Gastrocnemius medialis (tissue), 4 donors: ENCODE data around the gene ESF1. TPM values are rescaled to one million over a fixed set of nuclear protein-coding genes. Genes with fewer than 3 reads are reported as not detected.

Source experiments
- ATAC-seq, 2 donors: fragments of 150-250 bp; one replicate each; pipeline ENCODE4 v1.9.1; 2016
- DNase-seq, 2 donors: peaks; one replicate each; pipeline ENCODE4 v3.0.0-alpha.2; 2019
- H3K27ac ChIP-seq, 4 donors: fragments of 200-600 bp; sonication (generic); 1 replicate in 1 of 4; 2 replicates in 3 of 4; pipeline ENCODE4 v1.5.1; 2016 to 2018; ENCODE audit warnings: mild to moderate bottlenecking in 2 of 4, moderate library complexity in 1 of 4
- H3K27me3 ChIP-seq, 3 donors: fragments of 200-600 bp; sonication (generic) in 2 of 3; 1 replicate in 1 of 3; 2 replicates in 2 of 3; pipeline versions ENCODE4 v1.5.1 to v1.6.0; 2016 to 2019; ENCODE audit warnings: mild to moderate bottlenecking in 1 of 3, moderate library complexity in 1 of 3
- H3K36me3 ChIP-seq, 2 donors: fragments of 200-600 bp; sonication (generic) in 1 of 2; one replicate each; pipeline ENCODE4 v1.5.1; 2017 to 2018
- H3K4me1 ChIP-seq, 2 donors: fragments of 200-600 bp; sonication (generic) in 1 of 2; one replicate each; pipeline ENCODE4 v1.5.1; 2016 to 2017; ENCODE audit warnings: mild to moderate bottlenecking in 2 of 2
- H3K4me3 ChIP-seq, 4 donors: fragments of 200-600 bp; sonication (generic) in 3 of 4; 1 replicate in 1 of 4; 2 replicates in 3 of 4; pipeline ENCODE4 v1.5.1; 2016 to 2019; ENCODE audit warnings: mild to moderate bottlenecking in 2 of 4
- H3K9me3 ChIP-seq, 3 donors: fragments of 200-600 bp; sonication (generic) in 2 of 3; 1 replicate in 1 of 3; 2 replicates in 2 of 3; pipeline ENCODE4 v1.5.1; 2016 to 2019
- CTCF ChIP-seq, 5 experiments: fragments of 450-650 bp in 3 of 5; fragments of 200-600 bp in 2 of 5; sonication (generic) in 2 of 5; IDR thresholded peaks in 4 of 5; conservative IDR thresholded peaks in 1 of 5; 1 replicate in 4 of 5; 2 replicates in 1 of 5; pipeline ENCODE4 v1.5.1; 2016 to 2019; ENCODE audit warnings: antibody characterized with exemption in 5 of 5, mild to moderate bottlenecking in 3 of 5, moderate library complexity in 3 of 5
- POLR2A ChIP-seq, 2 donors: fragments of 450-650 bp; IDR thresholded peaks; one replicate each; pipeline ENCODE4 v1.6.1; 2017; ENCODE audit warnings: antibody characterized with exemption in 2 of 2, mild to moderate bottlenecking in 2 of 2, moderate library complexity in 2 of 2
- in situ Hi-C, 4 donors: fragments of 200-750 bp; cut with MboI; loops; one replicate each; pipeline versions ENCODE4 v1.15.0 to v1.8.0; 2017; ENCODE audit warnings: low sequenced_read_pairs in 4 of 4
- intact Hi-C: fragments of 100-400 bp; cut with DNase I; formaldehyde crosslinking; loops from one replicate; pipeline ENCODE4 v1.15.1; 2023; ENCODE audit warnings: low total_unique reads
- total RNA-seq, 4 donors: library from RNA; depleted of rRNA; stranded (reverse); fragments of >200 nt; gene quantifications; one replicate each; pipeline versions ENCODE4 v1.1.0 to v1.2.3, GENCODE V29; 2016

Gene ESF1
- total RNA-seq, 4 donors from 2014 or later, result 8.6 to 12.2 (median 10.8) TPM

- H3K27ac ChIP-seq, result no peak overlapping the region
- H3K4me1 ChIP-seq, result peaks cover 0 to 3% of the 10 kb centered on the region in 2 donors
- DNase-seq, result no peak
- intact Hi-C loops (loop anchor here (10.0 kb wide), 1 partner anchor 92 kb away; no protein-coding TSS in a partner anchor), in situ Hi-C loops (loop anchor here (5.0 to 10.0 kb wide), 2 partner anchors 232 to 235 kb away; no protein-coding TSS in a partner anchor)
- ATAC-seq, result no peak
- TF ChIP-seq CTCF (IDR thresholded peaks at IDR 0.05 in 4 of 5, conservative IDR thresholded peaks at IDR 0.05 in 1 of 5), result no peak
- no peak for TF ChIP-seq POLR2A (IDR thresholded peaks at IDR 0.05)
- peaks cover 0 to 11% of the 10 kb centered on the region in 2 donors for H3K36me3 ChIP-seq
- no peak overlapping the region for H3K4me3 ChIP-seq
- H3K27me3 ChIP-seq, result no peaks in the 10 kb centered on the region
- no peaks in the 10 kb centered on the region for H3K9me3 ChIP-seq
Observed at GRCh38 chr20:13822459-13822858, 37.7 kb upstream of the ESF1 start.

GRCh38 chr20:13821876-13822275, 37.2 kb upstream of the ESF1 start:
- no peaks in the 10 kb centered on the region for H3K9me3 ChIP-seq
- peaks cover 0 to 3% of the 10 kb centered on the region in 2 donors for H3K4me1 ChIP-seq
- ATAC-seq (peak in 1 of 2 donors; percentile 50), DNase-seq (no peak)
- H3K27me3 ChIP-seq, result no peaks in the 10 kb centered on the region
- TF ChIP-seq CTCF (IDR thresholded peaks at IDR 0.05 in 4 of 5, conservative IDR thresholded peaks at IDR 0.05 in 1 of 5) (no peak), POLR2A (IDR thresholded peaks at IDR 0.05) (no peak)
- intact Hi-C loops (loop anchor here (2.0 to 10.0 kb wide), 2 partner anchors 93 to 175 kb away; no protein-coding TSS in a partner anchor), in situ Hi-C loops (loop anchor here (5.0 to 10.0 kb wide), 2 partner anchors 233 to 235 kb away; no protein-coding TSS in a partner anchor)
- H3K4me3 ChIP-seq, result no peak overlapping the region
- H3K27ac ChIP-seq, result no peak overlapping the region
- H3K36me3 ChIP-seq, result peaks cover 0 to 16% of the 10 kb centered on the region in 2 donors

- Histone ChIP-seq H3K4me1 (peaks cover 0 to 3% of the 10 kb centered on the region in 2 donors), H3K36me3 (peaks cover 2 to 27% of the 10 kb centered on the region in 2 donors), H3K9me3 (no peaks in the 10 kb centered on the region), H3K4me3 (no peak overlapping the region), H3K27ac (peak overlapping the region in 3 of 4 donors; percentile 13 to 43 (median 27)), H3K27me3 (no peaks in the 10 kb centered on the region)
- intact Hi-C loops, result loop anchor here (1.0 to 10.0 kb wide), 3 partner anchors 95 to 235 kb away; no protein-coding TSS in a partner anchor
- DNase-seq (peak; percentile 48 to 80), ATAC-seq (peak; percentile 75 to 83)
- in situ Hi-C loops, result loop anchor here (5.0 to 10.0 kb wide), 2 partner anchors 235 to 237 kb away; no protein-coding TSS in a partner anchor
- TF ChIP-seq POLR2A (IDR thresholded peaks at IDR 0.05), result no peak
- peak; percentile 66 to 80 (median 69) for TF ChIP-seq CTCF (IDR thresholded peaks at IDR 0.05 in 4 of 5, conservative IDR thresholded peaks at IDR 0.05 in 1 of 5)
Observed at GRCh38 chr20:13819885-13820645, 35.3 kb upstream of the ESF1 start.

GRCh38 chr20:13817342-13817741, 32.6 kb upstream of the ESF1 start:
- Histone ChIP-seq H3K27ac (no peak overlapping the region), H3K27me3 (no peaks in the 10 kb centered on the region), H3K36me3 (peaks cover 2 to 42% of the 10 kb centered on the region in 2 donors), H3K9me3 (no peaks in the 10 kb centered on the region), H3K4me3 (no peak overlapping the region), H3K4me1 (peaks cover 0 to 4% of the 10 kb centered on the region in 2 donors)
- DNase-seq (no peak), ATAC-seq (no peak)
- in situ Hi-C loops (no loop called here), intact Hi-C loops (no loop called here)
- no peak for TF ChIP-seq POLR2A (IDR thresholded peaks at IDR 0.05)
- TF ChIP-seq CTCF (IDR thresholded peaks at IDR 0.05 in 4 of 5, conservative IDR thresholded peaks at IDR 0.05 in 1 of 5), result no peak
